Measurements from ENCODE around the gene ALS2CL. TPM values are rescaled to one million over a fixed set of nuclear protein-coding genes. Genes with fewer than 3 reads are reported as not detected.

The ALS2CL gene
- total and polyA plus RNA-seq, 10 of the 15 experiments (the other 5 are each of a cell fraction or from before 2014, with no cell fraction given), result 0.01 to 0.05 TPM; not detected in 8

DNA sequence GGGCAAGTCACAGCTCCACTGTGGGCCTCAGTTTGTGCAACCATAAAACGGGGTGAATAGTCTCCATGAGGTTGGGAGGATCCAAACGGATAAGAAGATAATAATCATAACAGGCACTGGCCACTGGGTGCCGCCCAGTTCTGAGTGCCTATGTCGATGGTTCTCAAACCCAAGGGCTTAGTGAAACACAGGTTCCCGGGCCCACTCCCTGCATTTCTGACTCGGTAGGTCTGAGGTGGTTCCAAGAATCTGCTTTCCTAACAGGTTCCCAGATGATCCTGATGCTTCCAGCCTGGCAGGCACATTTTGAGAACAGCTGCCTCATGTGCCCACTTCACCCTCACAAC, 21.2 kb downstream of the ALS2CL start (continued):
- TF ChIP-seq SMC3 (IDR thresholded peaks at IDR 0.05; ENCODE audit: borderline replicate concordance, low read length), result no peak
- TF ChIP-seq, protein P1, sequence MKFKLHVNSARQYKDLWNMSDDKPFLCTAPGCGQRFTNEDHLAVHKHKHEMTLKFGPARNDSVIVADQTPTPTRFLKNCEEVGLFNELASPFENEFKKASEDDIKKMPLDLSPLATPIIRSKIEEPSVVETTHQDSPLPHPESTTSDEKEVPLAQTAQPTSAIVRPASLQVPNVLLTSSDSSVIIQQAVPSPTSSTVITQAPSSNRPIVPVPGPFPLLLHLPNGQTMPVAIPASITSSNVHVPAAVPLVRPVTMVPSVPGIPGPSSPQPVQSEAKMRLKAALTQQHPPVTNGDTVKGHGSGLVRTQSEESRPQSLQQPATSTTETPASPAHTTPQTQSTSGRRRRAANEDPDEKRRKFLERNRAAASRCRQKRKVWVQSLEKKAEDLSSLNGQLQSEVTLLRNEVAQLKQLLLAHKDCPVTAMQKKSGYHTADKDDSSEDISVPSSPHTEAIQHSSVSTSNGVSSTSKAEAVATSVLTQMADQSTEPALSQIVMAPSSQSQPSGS (IDR thresholded peaks at IDR 0.05; ENCODE audit: low read length), result no peak
- no peak for TF ChIP-seq BCL11A (IDR thresholded peaks at IDR 0.05; ENCODE audit: low read depth, low read length)
- TF ChIP-seq ZNF384 (IDR thresholded peaks at IDR 0.05; ENCODE audit: borderline replicate concordance, low read depth, low read length), result no peak
- TF ChIP-seq CHD2 (IDR thresholded peaks at IDR 0.05; ENCODE audit: borderline replicate concordance, low read depth, low read length), result no peak

DNA sequence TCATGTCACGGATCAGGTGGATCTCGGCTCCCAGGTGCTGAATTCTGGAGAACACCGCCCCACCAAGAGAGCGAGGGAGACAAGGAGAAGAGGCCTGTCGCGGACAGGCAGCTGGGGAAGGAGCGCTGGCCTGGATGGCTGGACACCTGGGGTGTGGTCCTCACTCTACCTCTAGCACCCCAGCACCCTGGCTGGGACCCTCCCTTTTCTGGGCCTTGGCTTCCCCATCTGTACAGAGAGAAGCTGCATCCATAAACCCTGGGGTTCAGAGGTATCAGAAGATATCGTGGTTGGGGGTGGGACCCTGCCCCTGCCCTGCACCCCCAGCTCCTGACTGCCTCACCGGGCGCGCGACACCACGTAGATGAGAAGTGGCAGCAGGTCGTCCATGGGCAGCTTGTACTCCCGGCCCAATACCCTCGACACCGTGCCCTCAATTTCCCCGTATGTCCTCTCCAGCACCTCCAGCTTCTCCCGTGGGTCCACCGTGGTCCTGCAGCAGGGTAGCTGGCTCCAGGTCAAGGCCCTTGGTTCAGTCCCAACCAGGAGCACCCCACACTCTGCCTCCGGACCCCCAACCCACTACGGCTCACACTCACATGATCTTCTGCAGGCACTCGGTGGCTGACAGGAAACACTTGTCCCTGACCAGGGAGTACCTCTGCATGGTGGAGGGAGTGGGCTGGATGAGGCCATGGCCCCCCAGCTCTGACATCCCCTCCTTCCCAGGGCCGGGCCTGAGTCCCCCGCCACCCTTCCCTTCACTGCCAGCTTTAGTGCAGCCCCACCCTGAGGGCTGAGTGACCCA, 21.7 kb downstream of the ALS2CL start:
- intact Hi-C loops (cut with micrococcal nuclease; ENCODE audit: unreplicated experiment) (no loop called here), in situ Hi-C loops (cut with MboI) (no loop called here)
- Histone ChIP-seq H3K4me1 (ENCODE audit: control insufficient read depth, insufficient read depth, low read length) (no peaks in the 10 kb centered on the region), H2AFZ (ENCODE audit: control insufficient read depth, low read depth, low read length) (no peak overlapping the region), H3K27me3 (replicated peaks in 1 of 2; ENCODE audit: control insufficient read depth in 2 of 2, insufficient read depth in 2 of 2, low read length in 1 of 2) (no peaks in the 10 kb centered on the region), H3K4me3 (no peak overlapping the region), H4K20me1 (ENCODE audit: control insufficient read depth, insufficient read depth) (no peaks in the 10 kb centered on the region), H3K36me3 (ENCODE audit: control insufficient read depth in 2 of 2, insufficient read depth in 2 of 2, low read length in 1 of 2) (no peaks in the 10 kb centered on the region), H3K4me2 (ENCODE audit: control insufficient read depth, insufficient read depth) (no peak overlapping the region), H3K27ac (ENCODE audit: control insufficient read depth, insufficient read depth) (no peak overlapping the region), H3K9ac (ENCODE audit: control insufficient read depth, insufficient read depth, low read length) (no peak overlapping the region), H3K9me3 (replicated peaks; ENCODE audit: control insufficient read depth, insufficient read depth, low read length) (no peaks in the 10 kb centered on the region), H3K79me2 (ENCODE audit: control insufficient read depth, insufficient read depth, low read length) (no peaks in the 10 kb centered on the region)
- ChIA-PET RAD21 (ENCODE audit: unreplicated experiment) (no interaction called here), SMC1A (ENCODE audit: uncharacterized antibody, unreplicated experiment) (no interaction called here), CTCF (interaction anchor here (1.2 kb wide), 1 partner anchor 229 kb away, joined by 3 read pairs; no protein-coding TSS in a partner anchor), POLR2A (no interaction called here)
- TF ChIP-seq SPI1 (IDR thresholded peaks at IDR 0.05; ENCODE audit: borderline replicate concordance, insufficient read depth, low read depth, low read length) (no peak), NFYB (IDR thresholded peaks at IDR 0.05; ENCODE audit: insufficient read depth, low read depth, low read length) (no peak), SIN3A (IDR thresholded peaks at IDR 0.05; ENCODE audit: low read depth, low read length) (no peak), CEBPB (IDR thresholded peaks at IDR 0.05; ENCODE audit: borderline replicate concordance in 1 of 2, low read depth in 2 of 2, low read length in 2 of 2) (no peak), KAT2A (conservative IDR thresholded peaks at IDR 0.05; ENCODE audit: control insufficient read depth, low read depth, low read length) (no peak), NFYA (IDR thresholded peaks at IDR 0.05; ENCODE audit: borderline replicate concordance, low read depth, low read length) (no peak), IRF4 (IDR thresholded peaks at IDR 0.05; ENCODE audit: low read depth, low read length) (no peak)
- WGBS (ENCODE audit: insufficient coverage, insufficient replicate concordance, low lambda C conversion rate, missing lambda C conversion rate), result 31% methylated on average over 25 of the region's 25 CpGs
- no TSS peak for BruUV-seq (replicated peaks)
- ATAC-seq (no peak), DNase-seq (ENCODE audit: low read depth, low spot score) (no peak), FAIRE-seq (no peak)
